CD4-positive, alpha-beta T cell treated with Interleukin-15 for 1 hour (primary cell): ENCODE data around the gene TUBGCP3.
"Not testable (repeated sequence)": the region's sequence is repeated elsewhere in the genome, so short reads cannot be mapped to it uniquely, and the experiment has no call there.

Source experiments
- DNase-seq: peaks from one replicate; pipeline ENCODE4 v3.0.0-alpha.2; 2020

The TUBGCP3 gene

DNA sequence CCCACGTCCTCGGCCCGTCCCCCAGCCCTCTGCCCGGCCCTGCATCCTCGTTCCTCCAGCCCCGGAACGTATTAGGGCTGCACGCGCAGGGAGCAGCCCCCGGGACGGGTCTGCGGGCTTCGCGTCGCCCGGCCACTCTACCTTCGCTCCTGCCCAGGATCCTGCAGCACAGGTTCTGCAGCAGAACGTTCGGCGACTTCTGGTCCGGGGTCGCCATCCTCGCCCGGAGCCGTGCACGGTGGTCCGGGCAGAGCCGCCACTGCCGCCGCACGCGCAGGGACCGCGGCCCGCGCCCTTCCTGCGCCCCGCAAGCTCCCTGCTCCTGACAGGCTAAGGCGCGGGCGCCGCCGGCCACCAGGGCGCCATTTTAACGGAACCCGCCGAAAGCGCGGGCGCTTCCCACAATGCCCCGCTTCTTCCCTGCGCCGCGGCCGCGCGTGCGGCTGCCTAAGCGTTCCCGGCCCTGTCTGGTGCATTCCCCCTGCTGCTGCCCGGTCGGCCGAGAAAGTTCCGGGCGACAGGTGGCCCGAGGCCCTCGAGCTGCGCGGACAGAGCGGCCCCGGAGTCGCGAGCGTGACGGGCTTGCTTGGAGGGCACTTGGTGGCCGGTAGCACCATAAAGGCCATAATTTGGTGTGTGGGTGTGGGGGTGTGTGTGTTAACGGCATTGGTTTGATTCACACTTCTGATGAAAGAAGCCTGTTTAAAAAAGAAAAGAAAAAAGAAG is at the start of gene TUBGCP3:
Gene TUBGCP3 (minus strand): TSS at position 390 of the 726 bp plus-strand sequence. CDS start 173 bp downstream, at position 217.
- peak; percentile 76 for DNase-seq

DNA sequence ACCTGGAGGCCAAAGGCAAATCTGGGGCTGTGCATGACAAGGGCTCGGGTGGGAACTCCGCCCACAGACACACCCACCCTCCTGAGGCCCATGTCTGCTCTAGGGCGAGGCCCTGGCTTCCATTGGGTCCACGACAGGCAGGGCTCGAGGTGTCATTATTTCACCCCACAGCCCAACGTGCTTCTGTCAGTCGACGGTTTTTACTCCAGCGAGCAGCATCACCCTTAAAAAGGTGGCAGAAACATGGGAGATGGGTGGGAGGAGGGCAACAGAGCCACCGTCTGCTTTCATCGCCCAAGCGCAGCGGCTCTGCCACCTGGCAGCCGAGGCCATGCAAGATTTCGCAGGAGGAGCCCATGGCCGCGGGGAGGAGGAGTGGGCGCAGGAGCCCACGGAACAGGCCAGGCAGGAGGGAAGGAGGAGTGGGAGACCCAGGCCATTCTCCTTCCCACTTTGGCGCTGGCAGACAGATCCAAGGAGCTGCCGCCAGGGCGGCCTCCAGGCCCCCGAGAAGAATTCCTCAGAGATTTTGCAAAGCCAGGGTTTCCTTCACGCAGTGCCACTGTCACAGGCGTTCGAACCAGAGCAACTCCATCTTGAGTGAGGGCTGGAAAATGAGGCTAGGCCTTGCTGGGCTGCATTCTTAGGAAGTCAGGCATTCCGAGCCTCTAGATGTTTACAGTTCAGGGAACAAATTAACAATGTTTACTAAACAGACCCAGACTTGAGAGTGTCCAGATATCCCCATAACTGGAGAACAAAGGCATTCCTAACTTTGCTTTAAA is 49.3 kb upstream of the TUBGCP3 start:
- no peak for DNase-seq

- DNase-seq, result no peak
Observed at GRCh38 chr13:112636401-112636975, 48.5 kb upstream of the TUBGCP3 start.

DNA sequence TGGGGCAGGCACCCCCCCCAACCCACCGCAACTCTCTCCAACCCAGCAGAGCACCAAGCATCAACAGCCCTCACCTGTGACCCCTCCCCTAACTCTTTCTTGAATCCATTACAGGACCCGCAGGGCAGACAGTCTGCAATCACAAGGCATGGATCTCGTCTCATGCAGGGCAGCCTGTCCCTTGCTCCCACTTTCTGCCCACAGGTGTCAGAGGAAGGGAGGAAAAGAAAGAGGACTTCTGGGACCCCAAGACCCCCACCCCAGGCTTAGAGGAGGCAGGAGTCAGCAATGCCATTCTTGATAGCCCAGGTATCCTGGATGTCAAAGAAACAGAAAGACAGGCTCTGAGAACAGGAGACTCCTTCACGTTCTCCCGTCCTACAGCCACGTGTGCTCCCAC is 47.4 kb upstream of the TUBGCP3 start:
- DNase-seq, result no peak

GRCh38 chr13:112634102-112634501 is 46.1 kb upstream of the TUBGCP3 start:
- DNase-seq, result no peak

GRCh38 chr13:112630226-112630625 is 42.3 kb upstream of the TUBGCP3 start:
- not testable (repeated sequence) for DNase-seq

GRCh38 chr13:112629161-112629560 is 41.2 kb upstream of the TUBGCP3 start:
- no peak for DNase-seq

- not testable (repeated sequence) for DNase-seq
Observed at GRCh38 chr13:112627613-112628012, 39.7 kb upstream of the TUBGCP3 start.

- no peak for DNase-seq
Observed at GRCh38 chr13:112627161-112627560, 39.2 kb upstream of the TUBGCP3 start.

DNA sequence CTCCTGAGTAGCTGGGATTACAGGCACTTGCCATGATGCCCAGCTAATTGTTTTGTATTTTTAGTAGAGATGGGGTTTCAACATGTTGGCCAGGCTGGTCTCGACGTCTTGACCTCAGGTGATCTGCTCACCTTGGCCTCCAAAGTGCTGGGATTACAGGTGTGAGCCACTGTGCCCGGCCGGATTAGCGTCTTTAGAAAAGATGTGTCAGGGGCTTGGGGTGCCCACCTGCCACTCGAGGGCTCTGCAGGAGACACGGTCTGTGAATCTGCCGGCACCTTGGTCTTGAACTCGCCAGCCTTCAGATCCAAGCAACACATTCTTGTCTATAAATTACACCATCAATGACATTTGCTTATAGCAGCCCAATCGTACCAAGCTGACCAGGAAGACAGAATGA is 38.8 kb upstream of the TUBGCP3 start:
- no peak for DNase-seq

GRCh38 chr13:112626124-112626523 is 38.2 kb upstream of the TUBGCP3 start:
- no peak for DNase-seq

GRCh38 chr13:112625698-112626097 is 37.7 kb upstream of the TUBGCP3 start:
- DNase-seq, result no peak

GRCh38 chr13:112624602-112625430 is 36.9 kb upstream of the TUBGCP3 start:
- DNase-seq, result no peak

GRCh38 chr13:112624040-112624439 is 36.1 kb upstream of the TUBGCP3 start:
- no peak for DNase-seq

DNA sequence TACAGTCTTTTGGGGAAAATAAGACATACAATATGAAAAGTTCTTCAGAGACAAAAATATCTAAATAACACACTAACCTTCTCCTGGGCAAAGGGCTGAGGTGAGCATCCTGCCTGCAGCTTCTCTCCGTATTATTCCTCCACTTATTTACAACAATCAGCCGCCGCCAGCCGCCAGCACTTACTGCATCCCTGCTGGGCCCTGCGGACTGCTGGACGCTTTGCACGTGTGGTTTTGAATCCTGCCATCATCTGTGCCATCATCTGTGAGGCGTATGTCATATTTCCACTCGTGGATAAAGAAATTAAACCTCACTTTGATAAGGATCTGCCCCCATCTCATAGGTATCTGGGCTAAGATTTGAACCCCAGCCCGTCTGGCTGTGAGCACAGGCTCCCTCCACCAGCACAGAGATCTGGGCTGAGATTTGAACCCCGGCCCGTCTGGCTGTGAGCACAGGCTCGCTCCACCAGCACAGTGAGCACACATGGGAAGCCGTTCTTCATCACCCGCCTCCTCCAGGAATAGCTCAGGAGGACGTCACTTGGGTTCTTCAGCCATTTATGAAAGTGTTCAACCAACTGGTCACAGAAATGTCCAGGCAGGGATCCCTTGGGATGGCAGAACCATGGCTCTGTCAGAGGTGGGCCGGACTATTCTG is 35.2 kb upstream of the TUBGCP3 start:
- no peak for DNase-seq

- no peak for DNase-seq
Observed at GRCh38 chr13:112622375-112622774, 34.4 kb upstream of the TUBGCP3 start.

DNA sequence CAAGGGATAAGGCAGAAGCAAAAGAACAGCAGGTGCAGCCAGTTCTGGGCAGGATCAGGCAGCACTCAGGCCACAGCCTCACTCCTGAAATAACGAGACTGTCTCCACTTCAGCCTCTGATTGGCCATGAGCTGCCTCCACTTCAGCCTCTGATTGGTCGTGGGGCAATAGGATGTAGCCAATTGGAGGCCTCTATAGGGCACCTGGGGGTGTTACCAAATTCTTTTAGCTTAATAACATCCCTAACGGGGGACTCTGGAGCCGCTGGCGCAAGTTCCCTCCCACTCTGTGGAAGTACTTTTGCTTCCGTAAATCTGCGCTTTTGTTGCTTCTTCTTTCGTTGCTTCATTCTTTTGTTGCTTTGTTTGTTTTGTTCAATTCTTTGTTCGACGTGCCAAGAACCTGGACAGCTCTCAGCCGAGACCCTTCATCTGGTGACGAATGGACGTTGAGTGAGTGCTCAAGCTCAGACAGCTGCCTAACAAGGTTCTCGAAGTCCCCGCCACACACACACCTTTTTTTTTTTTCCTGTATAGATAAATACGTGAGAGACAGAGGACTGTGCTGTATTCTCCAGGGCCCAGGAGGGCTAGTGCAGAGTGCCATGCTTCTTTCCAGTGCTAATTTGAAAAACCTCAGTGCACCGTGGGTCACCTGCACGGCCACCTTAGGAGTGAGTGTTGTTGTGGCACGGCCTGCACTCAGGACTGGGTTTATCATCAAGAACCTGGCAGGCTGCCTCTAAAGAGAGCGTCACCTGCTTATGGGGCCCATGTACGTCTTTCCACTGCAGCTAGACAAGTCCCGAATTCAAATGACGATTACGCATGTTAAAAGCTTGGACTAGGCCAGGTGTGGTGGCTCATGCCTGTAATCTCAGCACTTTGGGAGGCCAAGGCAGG is 32.0 kb upstream of the TUBGCP3 start:
- no peak for DNase-seq

GRCh38 chr13:112618501-112618900 is 30.5 kb upstream of the TUBGCP3 start:
- DNase-seq, result no peak

DNA sequence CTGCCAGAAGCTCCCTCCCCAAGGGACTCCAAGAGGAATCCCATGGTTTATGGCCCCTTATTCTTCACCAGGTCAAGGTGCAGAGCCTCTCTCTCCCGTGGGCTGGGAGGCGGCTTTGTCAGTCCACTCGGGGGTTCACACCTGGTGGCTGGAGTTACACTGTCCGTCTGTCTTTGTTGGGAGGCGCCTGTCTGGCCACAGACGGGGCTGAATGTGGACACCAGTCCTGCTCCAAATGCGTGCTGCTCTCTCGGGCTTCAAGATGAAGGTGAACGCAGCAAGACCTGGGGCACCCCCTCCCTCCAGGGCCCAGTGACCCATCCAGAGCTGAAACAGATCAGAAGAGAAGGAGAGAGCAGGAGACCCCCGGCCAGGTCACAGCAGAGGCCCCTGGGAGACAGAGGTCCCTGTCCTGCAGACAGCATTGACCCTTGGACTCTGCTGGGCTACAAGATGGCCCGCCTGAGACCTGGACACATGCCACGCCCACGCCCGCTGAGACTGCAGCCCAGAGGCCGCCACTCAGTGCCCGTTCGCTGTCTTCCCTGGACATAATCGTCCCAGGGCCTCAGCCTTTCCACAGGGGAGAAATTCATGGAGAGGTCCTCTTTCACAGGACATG is 29.9 kb upstream of the TUBGCP3 start:
- DNase-seq, result no peak

- no peak for DNase-seq
Observed at GRCh38 chr13:112616586-112617362, 28.8 kb upstream of the TUBGCP3 start.
